Ovary (tissue), 9 donors: ENCODE data around the gene PIGK. TPM values are rescaled to one million over a fixed set of nuclear protein-coding genes. Genes with fewer than 3 reads are reported as not detected.

Experiments used
- DNase-seq, 5 donors: peaks; one replicate each; pipeline ENCODE4 v3.0.0-alpha.2; 2019 to 2020
- H3K27ac ChIP-seq, 2 donors: fragments of 200-600 bp; one replicate each; pipeline versions ENCODE4 v1.5.1 to v1.8.0; 2019 to 2022
- H3K27me3 ChIP-seq: fragments of 200-600 bp; one replicate; pipeline ENCODE4 v1.8.0; 2022
- H3K36me3 ChIP-seq: fragments of 200-600 bp; sonication (generic); one replicate; pipeline ENCODE4 v1.5.1; 2019
- H3K4me1 ChIP-seq: one replicate; pipeline ENCODE4 v1.8.1; 2013; ENCODE audit warnings: mild to moderate bottlenecking, moderate library complexity; ENCODE audit not compliant: insufficient read depth
- H3K4me3 ChIP-seq: fragments of 200-600 bp; sonication (generic); one replicate; pipeline ENCODE4 v1.5.1; 2017
- H3K9me3 ChIP-seq, 2 donors: fragments of 200-600 bp in 1 of 2; sonication (generic) in 1 of 2; one replicate each; pipeline versions ENCODE4 v1.5.1 to v1.8.1; 2013 to 2019; ENCODE audit warnings: mild to moderate bottlenecking in 1 of 2, moderate library complexity in 1 of 2
- EP300 ChIP-seq: sonication (generic); formaldehyde crosslinking; IDR thresholded peaks from one replicate; pipeline ENCODE4 v1.6.1; 2017; ENCODE audit warnings: antibody characterized with exemption
- POLR2A ChIP-seq: fragments of 450-650 bp; IDR thresholded peaks from one replicate; pipeline ENCODE4 v1.6.1; 2017; ENCODE audit warnings: antibody characterized with exemption, mild to moderate bottlenecking, moderate library complexity
- WGBS, 3 donors: extraction: QIAGEN DNeasy Blood & Tissue Kit in 1 of 3; methylation state at CpG; one replicate each; pipeline versions ENCODE4 v1.1.5 to v1.1.7; 2013 to 2017; 5-methylcytosine and 5-hydroxymethylcytosine counted together
- intact Hi-C, 4 donors: fragments of 100-400 bp; cut with DNase I; formaldehyde crosslinking; loops; one replicate each; pipeline versions ENCODE4 v1.11.0 to v1.15.1; 2022 to 2023
- polyA plus RNA-seq, 2 donors: library from polyadenylated mRNA; stranded (reverse); fragments of 200-250 nt in 1 of 2; fragments of 350-450 nt in 1 of 2; fragmentation: Illumina TruSeq in 1 of 2; extraction: RNeasy Lipid Tissue Mini Kit (QIAGEN cat#74804) in 1 of 2; gene quantifications; one replicate each; pipeline ENCODE4 v1.2.3, GENCODE V29; 2013 to 2014
- total RNA-seq, 7 donors: library from RNA; depleted of rRNA in 2 of 7; stranded (reverse); fragments of >200 nt in 2 of 7; fragmentation: NEBNext Ultra II Directional in 3 of 7; extraction: Animal tissue kit (Norgen Biotek cat#: 25700) in 3 of 7; gene quantifications; one replicate each; pipeline versions ENCODE4 v1.1.0 to v1.2.4, GENCODE V29; 2016 to 2023
- TF ChIP-seq, protein P1 (sequence below), 3 donors: fragments of 450-650 bp in 2 of 3; fragments of 200-600 bp in 1 of 3; IDR thresholded peaks; one replicate each; pipeline versions ENCODE4 v1.5.1 to v1.8.0; 2016 to 2022; ENCODE audit warnings: antibody characterized with exemption in 3 of 3, mild to moderate bottlenecking in 1 of 3
- donor health status: DM: no; HTN: no; CAD: no; lungs with moderate emphysema.
- donor health status: DM: no; HTN: no; CAD: no.
- donor health status: Bipolar disorder and iron deficiency.
- donor health status: DM: yes; HTN: yes; CAD: no.
- donor health status: DM: no; HTN: no; CAD: no.
- donor health status: DM: yes; HTN: yes; CAD: no.

Gene PIGK
- total and polyA plus RNA-seq, 9 donors, result 11.1 to 34.7 (median 19.9) TPM

DNA sequence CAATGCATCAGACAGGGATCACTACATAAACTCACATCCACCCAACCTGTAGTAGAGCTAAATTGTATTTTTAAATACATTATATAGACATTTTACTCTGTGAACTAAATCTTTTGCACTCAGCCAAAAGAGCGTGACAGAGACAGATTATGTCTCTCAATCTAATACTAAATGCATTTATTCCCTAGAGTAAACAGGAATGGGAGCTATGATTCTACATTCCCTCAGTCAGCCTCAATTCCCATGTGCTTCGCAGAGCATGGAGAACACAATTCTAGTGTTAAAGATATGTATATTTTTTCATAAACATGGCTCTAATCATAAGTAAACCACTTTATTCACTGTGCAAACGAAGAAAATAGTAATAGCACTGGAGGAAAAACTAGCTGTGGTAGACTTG lies 16.5 kb downstream of the PIGK start:
- H3K27me3 ChIP-seq, result no peaks in the 10 kb centered on the region
- intact Hi-C loops, result no loop called here
- no peaks in the 10 kb centered on the region for H3K36me3 ChIP-seq
- no peaks in the 10 kb centered on the region for H3K4me1 ChIP-seq
- no peak for DNase-seq
- H3K9me3 ChIP-seq, result no peaks in the 10 kb centered on the region
- TF ChIP-seq POLR2A, result no peak
- no peak overlapping the region for H3K27ac ChIP-seq
- H3K4me3 ChIP-seq, result no peak overlapping the region
- WGBS, 3 donors, result 88 to 90% (median 89%) methylated on average over 3 of the region's 3 CpGs

DNA sequence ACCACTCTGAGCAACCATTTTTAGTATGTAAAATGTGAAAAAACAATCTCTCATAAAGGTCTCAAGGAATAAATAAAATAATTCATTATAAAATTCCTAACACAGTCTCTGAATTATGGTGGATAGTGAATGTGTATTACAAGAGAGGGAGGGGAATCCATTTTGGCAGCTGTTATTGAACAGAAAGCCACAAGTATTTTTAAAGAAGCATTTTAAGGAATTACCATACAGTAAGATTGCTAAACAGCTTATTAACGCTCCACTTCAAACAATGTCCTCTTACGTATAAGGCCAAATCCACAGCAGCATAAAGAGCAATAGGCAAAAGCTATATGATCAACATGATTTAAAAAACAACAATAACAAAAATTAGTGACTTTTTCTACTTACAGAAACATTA lies 18.4 kb downstream of the PIGK start:
- intact Hi-C loops, result no loop called here
- no peak overlapping the region for H3K27ac ChIP-seq
- H3K36me3 ChIP-seq, result no peaks in the 10 kb centered on the region
- H3K4me1 ChIP-seq, result no peaks in the 10 kb centered on the region
- TF ChIP-seq EP300, result no peak
- no peak for TF ChIP-seq POLR2A
- TF ChIP-seq, protein P1, sequence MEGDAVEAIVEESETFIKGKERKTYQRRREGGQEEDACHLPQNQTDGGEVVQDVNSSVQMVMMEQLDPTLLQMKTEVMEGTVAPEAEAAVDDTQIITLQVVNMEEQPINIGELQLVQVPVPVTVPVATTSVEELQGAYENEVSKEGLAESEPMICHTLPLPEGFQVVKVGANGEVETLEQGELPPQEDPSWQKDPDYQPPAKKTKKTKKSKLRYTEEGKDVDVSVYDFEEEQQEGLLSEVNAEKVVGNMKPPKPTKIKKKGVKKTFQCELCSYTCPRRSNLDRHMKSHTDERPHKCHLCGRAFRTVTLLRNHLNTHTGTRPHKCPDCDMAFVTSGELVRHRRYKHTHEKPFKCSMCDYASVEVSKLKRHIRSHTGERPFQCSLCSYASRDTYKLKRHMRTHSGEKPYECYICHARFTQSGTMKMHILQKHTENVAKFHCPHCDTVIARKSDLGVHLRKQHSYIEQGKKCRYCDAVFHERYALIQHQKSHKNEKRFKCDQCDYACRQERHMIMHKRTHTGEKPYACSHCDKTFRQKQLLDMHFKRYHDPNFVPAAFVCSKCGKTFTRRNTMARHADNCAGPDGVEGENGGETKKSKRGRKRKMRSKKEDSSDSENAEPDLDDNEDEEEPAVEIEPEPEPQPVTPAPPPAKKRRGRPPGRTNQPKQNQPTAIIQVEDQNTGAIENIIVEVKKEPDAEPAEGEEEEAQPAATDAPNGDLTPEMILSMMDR (IDR thresholded peaks at IDR 0.05), result no peak
- WGBS, 3 donors, result 91 to 95% (median 91%) methylated on average over 2 of the region's 2 CpGs
- DNase-seq, result no peak
- no peaks in the 10 kb centered on the region for H3K9me3 ChIP-seq
- H3K27me3 ChIP-seq, result no peaks in the 10 kb centered on the region
- no peak overlapping the region for H3K4me3 ChIP-seq

DNA sequence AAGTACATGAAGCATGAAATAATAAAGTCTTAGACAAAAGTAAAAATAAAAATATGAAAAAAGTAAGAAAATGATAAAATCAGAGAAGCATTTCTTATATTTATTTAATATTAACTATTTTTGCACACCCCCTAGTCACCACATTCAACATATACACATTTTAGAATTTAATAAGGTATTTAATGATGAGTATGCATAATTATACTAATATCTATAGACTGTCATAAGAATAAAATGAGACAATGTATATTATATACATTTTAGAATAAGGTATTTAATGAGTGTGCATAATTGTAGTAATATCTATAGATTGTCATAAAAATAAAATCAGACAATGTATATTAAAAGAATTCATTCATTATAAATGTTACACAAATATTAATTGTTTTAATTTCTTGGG lies 18.9 kb downstream of the PIGK start:
- no peaks in the 10 kb centered on the region for H3K4me1 ChIP-seq
- intact Hi-C loops, result no loop called here
- no peak for DNase-seq
- H3K27ac ChIP-seq, result no peak overlapping the region
- H3K9me3 ChIP-seq, result no peaks in the 10 kb centered on the region
- H3K27me3 ChIP-seq, result no peaks in the 10 kb centered on the region
- H3K36me3 ChIP-seq, result no peaks in the 10 kb centered on the region
- no peak overlapping the region for H3K4me3 ChIP-seq
- TF ChIP-seq POLR2A (no peak), EP300 (no peak)
- TF ChIP-seq, protein P1 (IDR thresholded peaks at IDR 0.05), result no peak

DNA sequence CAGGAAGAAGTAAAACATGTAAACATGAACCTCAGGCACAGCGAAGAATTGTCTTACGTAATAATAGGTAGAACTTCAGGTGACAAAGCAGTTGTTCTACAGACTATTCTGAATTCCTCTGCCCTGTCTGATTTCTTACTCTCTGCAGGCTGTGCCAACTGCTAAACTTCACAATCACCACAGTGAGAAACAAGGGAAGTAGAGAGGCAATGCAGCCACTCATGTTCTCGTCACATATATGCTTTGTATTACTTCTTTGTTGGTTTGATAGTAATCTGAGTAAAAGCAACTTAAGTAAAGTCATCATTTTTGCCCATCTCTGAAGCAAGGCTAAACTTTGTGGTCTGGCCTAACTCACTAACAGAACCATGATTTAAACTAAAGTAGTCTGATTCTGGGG lies 21.9 kb downstream of the PIGK start:
- 96 to 97% (median 97%) methylated on average over 3 of the region's 3 CpGs for WGBS, 3 donors
- H3K27me3 ChIP-seq, result no peaks in the 10 kb centered on the region

DNA sequence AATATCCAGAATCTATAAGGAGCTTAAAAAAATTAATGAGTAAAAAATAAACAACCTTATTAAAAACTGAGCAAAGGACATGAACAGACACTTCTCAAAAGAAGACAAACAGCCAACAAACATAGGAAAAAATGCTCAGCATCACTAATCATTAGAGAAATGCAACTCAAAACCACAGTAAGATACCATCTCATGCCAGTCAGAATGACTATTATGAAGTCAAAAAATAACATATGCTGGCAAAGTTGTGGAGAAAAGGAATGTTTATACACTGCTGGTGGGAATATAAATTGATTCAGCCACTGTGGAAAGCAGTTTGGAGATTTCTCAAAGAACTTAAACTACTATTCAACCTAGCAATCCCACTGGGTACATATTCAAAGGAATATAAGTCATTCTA lies 25.3 kb downstream of the PIGK start:
- intact Hi-C loops, result no loop called here
- TF ChIP-seq, protein P1 (IDR thresholded peaks at IDR 0.05), result no peak
- TF ChIP-seq EP300 (no peak), POLR2A (no peak)

More for the DNA sequence above, 21.9 kb downstream of the PIGK start:
- intact Hi-C loops, result no loop called here
- H3K4me1 ChIP-seq, result no peaks in the 10 kb centered on the region
- H3K4me3 ChIP-seq, result no peak overlapping the region
- no peaks in the 10 kb centered on the region for H3K36me3 ChIP-seq
- DNase-seq, result no peak
- H3K27ac ChIP-seq, result no peak overlapping the region
- no peaks in the 10 kb centered on the region for H3K9me3 ChIP-seq
- TF ChIP-seq, protein P1 (IDR thresholded peaks at IDR 0.05), result no peak
- no peak for TF ChIP-seq EP300
- TF ChIP-seq POLR2A, result no peak

More for the DNA sequence above, 25.3 kb downstream of the PIGK start:
- no peak overlapping the region for H3K27ac ChIP-seq
- H3K27me3 ChIP-seq, result no peaks in the 10 kb centered on the region
- H3K4me3 ChIP-seq, result no peak overlapping the region
- no peaks in the 10 kb centered on the region for H3K9me3 ChIP-seq
- DNase-seq, result no peak
- H3K36me3 ChIP-seq, result no peaks in the 10 kb centered on the region
- no peaks in the 10 kb centered on the region for H3K4me1 ChIP-seq
